ENCODE results near the gene WIPF3.

Gene WIPF3

DNA sequence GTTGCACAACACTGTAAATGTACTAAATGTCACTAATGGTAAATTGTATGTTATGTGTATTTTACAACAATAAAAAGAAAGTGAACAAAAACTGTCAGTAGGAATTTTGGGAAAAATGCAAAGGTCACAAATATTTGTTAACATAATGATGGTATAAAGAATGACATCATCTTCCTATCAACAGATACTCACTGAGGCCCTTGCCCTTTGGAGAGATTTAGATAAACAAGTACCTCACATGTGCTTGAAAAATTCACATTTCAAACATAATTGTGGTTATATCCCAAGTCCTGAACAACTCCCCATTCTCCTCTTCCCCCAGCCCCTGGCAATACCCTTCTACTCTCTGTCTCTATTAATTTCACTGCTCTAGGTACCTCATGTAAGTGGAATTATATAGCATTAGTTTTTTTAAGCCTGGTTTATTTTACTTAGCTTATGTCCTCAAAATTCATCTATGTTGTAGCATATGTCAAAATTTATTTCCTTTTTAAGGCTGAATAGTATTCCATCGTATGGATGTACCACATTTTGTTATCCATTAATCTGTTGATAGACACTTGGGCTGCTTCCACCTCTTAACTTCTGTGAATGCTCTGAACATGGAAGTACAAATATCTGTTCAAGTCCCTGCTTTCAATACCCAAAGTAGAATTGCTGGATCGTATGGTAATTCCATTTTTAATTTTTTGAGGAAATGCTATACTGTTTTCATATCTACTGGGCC lies 90.5 kb downstream of the WIPF3 start:
- 0 out of 2 replicates have a peak, but pooled peaks cover 2% of the 10 kb centered on the region for H3K27me3 ChIP-seq (ENCODE audit: control insufficient read depth, low read length)
- no peaks in the 10 kb centered on the region for H3K4me1 ChIP-seq (ENCODE audit: control insufficient read depth, low read length)
- TF ChIP-seq EZH2phosphoT487 (IDR thresholded peaks at IDR 0.05; ENCODE audit: borderline replicate concordance, low read length) (no peak), CTCF (IDR thresholded peaks at IDR 0.05; ENCODE audit: low read depth, low read length, poor library complexity, severe bottlenecking) (no peak)
- no peaks in the 10 kb centered on the region for H3K79me2 ChIP-seq (ENCODE audit: control insufficient read depth, low read length)
- H3K4me2 ChIP-seq (ENCODE audit: low read length): no peak overlapping the region
- no peaks in the 10 kb centered on the region for H3K36me3 ChIP-seq (ENCODE audit: control insufficient read depth, low read length)
- H3K9me2 ChIP-seq (replicated peaks; ENCODE audit: control insufficient read depth, low read length): no peaks in the 10 kb centered on the region
- H3K4me3 ChIP-seq (ENCODE audit: low read length): no peak overlapping the region
- H3K9me3 ChIP-seq (ENCODE audit: control insufficient read depth, insufficient read depth, low read length): no peaks in the 10 kb centered on the region
- H3K27ac ChIP-seq (ENCODE audit: low read depth, low read length): no peak overlapping the region
- H4K20me1 ChIP-seq (ENCODE audit: control insufficient read depth, insufficient read depth, low read depth, low read length): no peaks in the 10 kb centered on the region
- H3F3A ChIP-seq (ENCODE audit: control insufficient read depth, insufficient read depth): no peaks in the 10 kb centered on the region

GRCh38 chr7:29898301-29898700 lies 92.0 kb downstream of the WIPF3 start:
- TF ChIP-seq CTCF (IDR thresholded peaks at IDR 0.05; ENCODE audit: low read depth, low read length, poor library complexity, severe bottlenecking): no peak
- TF ChIP-seq EZH2phosphoT487 (IDR thresholded peaks at IDR 0.05; ENCODE audit: borderline replicate concordance, low read length): no peak
- Histone ChIP-seq H3F3A (ENCODE audit: control insufficient read depth, insufficient read depth) (no peaks in the 10 kb centered on the region), H3K27ac (ENCODE audit: low read depth, low read length) (no peak overlapping the region), H3K9me3 (ENCODE audit: control insufficient read depth, insufficient read depth, low read length) (no peaks in the 10 kb centered on the region), H4K20me1 (ENCODE audit: control insufficient read depth, insufficient read depth, low read depth, low read length) (no peaks in the 10 kb centered on the region), H3K79me2 (ENCODE audit: control insufficient read depth, low read length) (no peaks in the 10 kb centered on the region), H3K27me3 (ENCODE audit: control insufficient read depth, low read length) (0 out of 2 replicates have a peak, but pooled peaks cover 2% of the 10 kb centered on the region), H3K9me2 (replicated peaks; ENCODE audit: control insufficient read depth, low read length) (no peaks in the 10 kb centered on the region), H3K4me1 (ENCODE audit: control insufficient read depth, low read length) (no peaks in the 10 kb centered on the region), H3K4me3 (ENCODE audit: low read length) (no peak overlapping the region), H3K4me2 (ENCODE audit: low read length) (no peak overlapping the region), H3K36me3 (ENCODE audit: control insufficient read depth, low read length) (no peaks in the 10 kb centered on the region)

- no peaks in the 10 kb centered on the region for H4K20me1 ChIP-seq (ENCODE audit: control insufficient read depth, insufficient read depth, low read depth, low read length)
- H3K4me2 ChIP-seq (ENCODE audit: low read length): no peak overlapping the region
- no peak overlapping the region for H3K4me3 ChIP-seq (ENCODE audit: low read length)
- H3K9me3 ChIP-seq (ENCODE audit: control insufficient read depth, insufficient read depth, low read length): no peaks in the 10 kb centered on the region
- no peaks in the 10 kb centered on the region for H3K9me2 ChIP-seq (replicated peaks; ENCODE audit: control insufficient read depth, low read length)
- TF ChIP-seq EZH2phosphoT487 (IDR thresholded peaks at IDR 0.05; ENCODE audit: borderline replicate concordance, low read length) (no peak), CTCF (IDR thresholded peaks at IDR 0.05; ENCODE audit: low read depth, low read length, poor library complexity, severe bottlenecking) (no peak)
- H3K36me3 ChIP-seq (ENCODE audit: control insufficient read depth, low read length): no peaks in the 10 kb centered on the region
- H3F3A ChIP-seq (ENCODE audit: control insufficient read depth, insufficient read depth): no peaks in the 10 kb centered on the region
- H3K27me3 ChIP-seq (ENCODE audit: control insufficient read depth, low read length): 0 out of 2 replicates have a peak, but pooled peaks cover 2% of the 10 kb centered on the region
- no peaks in the 10 kb centered on the region for H3K79me2 ChIP-seq (ENCODE audit: control insufficient read depth, low read length)
- H3K4me1 ChIP-seq (ENCODE audit: control insufficient read depth, low read length): no peaks in the 10 kb centered on the region
- H3K27ac ChIP-seq (ENCODE audit: low read depth, low read length): no peak overlapping the region
These were observed 94.4 kb downstream of the WIPF3 start for GRCh38 chr7:29900745-29901144.
